ENCODE data around the gene AVL9. TPM values are rescaled to one million over a fixed set of nuclear protein-coding genes. Genes with fewer than 3 reads are reported as not detected.

The AVL9 gene
- total and polyA plus RNA-seq, 2 experiments from 2014 or later, result 14.0 to 55.7 TPM

- Histone ChIP-seq H3K9me2 (replicated peaks; ENCODE audit: insufficient read depth) (no peaks in the 10 kb centered on the region), H3K27ac (no peak overlapping the region), H3K4me2 (no peak overlapping the region), H3K9me3 (ENCODE audit: low read depth) (no peaks in the 10 kb centered on the region), H3K27me3 (no peaks in the 10 kb centered on the region), H2AFZ (no peak overlapping the region), H3K4me3 (no peak overlapping the region), H4K20me1 (ENCODE audit: insufficient read depth, poor library complexity, severe bottlenecking) (no peaks in the 10 kb centered on the region), H3K79me2 (no peaks in the 10 kb centered on the region), H3K4me1 (ENCODE audit: insufficient read depth) (peaks cover 4% of the 10 kb centered on the region), H3K36me3 (replicated peaks; ENCODE audit: insufficient read depth, low read depth) (peaks cover 7% of the 10 kb centered on the region)
- TF ChIP-seq EZH2 (IDR thresholded peaks at IDR 0.05; ENCODE audit: borderline replicate concordance) (no peak), CTCF (IDR thresholded peaks at IDR 0.05; ENCODE audit: poor library complexity) (no peak), EZH2phosphoT487 (IDR thresholded peaks at IDR 0.05; ENCODE audit: low read depth, severe bottlenecking, unreplicated experiment) (no peak)
- DNase-seq (ENCODE audit: low spot score), result no peak
- 91% methylated on average over 3 of the region's 3 CpGs for WGBS (ENCODE audit: low lambda C conversion rate, missing lambda C conversion rate)
Observed at GRCh38 chr7:32582036-32582435, 86.7 kb downstream of the AVL9 start.

GRCh38 chr7:32583791-32584190, 88.5 kb downstream of the AVL9 start:
- H3K36me3 ChIP-seq (replicated peaks; ENCODE audit: insufficient read depth, low read depth), result peaks cover 7% of the 10 kb centered on the region
- H3K79me2 ChIP-seq, result no peaks in the 10 kb centered on the region
- no peaks in the 10 kb centered on the region for H3K9me2 ChIP-seq (replicated peaks; ENCODE audit: insufficient read depth)
- 82% methylated on average over 4 of the region's 4 CpGs for WGBS (ENCODE audit: low lambda C conversion rate, missing lambda C conversion rate)
- no peaks in the 10 kb centered on the region for H3K27me3 ChIP-seq
- peaks cover 4% of the 10 kb centered on the region for H3K4me1 ChIP-seq (ENCODE audit: insufficient read depth)
- H3K9me3 ChIP-seq (ENCODE audit: low read depth), result no peaks in the 10 kb centered on the region
- H3K4me3 ChIP-seq, result no peak overlapping the region
- no peak overlapping the region for H3K27ac ChIP-seq
- H4K20me1 ChIP-seq (ENCODE audit: insufficient read depth, poor library complexity, severe bottlenecking), result no peaks in the 10 kb centered on the region
- no peak overlapping the region for H2AFZ ChIP-seq
- no peak for DNase-seq (ENCODE audit: low spot score)
- no peak for TF ChIP-seq CTCF (IDR thresholded peaks at IDR 0.05; ENCODE audit: poor library complexity)
- TF ChIP-seq EZH2 (IDR thresholded peaks at IDR 0.05; ENCODE audit: borderline replicate concordance), result no peak
- no peak for TF ChIP-seq EZH2phosphoT487 (IDR thresholded peaks at IDR 0.05; ENCODE audit: low read depth, severe bottlenecking, unreplicated experiment)
- no peak overlapping the region for H3K4me2 ChIP-seq

GRCh38 chr7:32586291-32587221, 91.3 kb downstream of the AVL9 start:
- Histone ChIP-seq H3K79me2 (no peaks in the 10 kb centered on the region), H3K4me1 (ENCODE audit: insufficient read depth) (peaks cover 4% of the 10 kb centered on the region), H3K4me3 (no peak overlapping the region), H3K27me3 (no peaks in the 10 kb centered on the region), H3K9me2 (replicated peaks; ENCODE audit: insufficient read depth) (no peaks in the 10 kb centered on the region), H4K20me1 (ENCODE audit: insufficient read depth, poor library complexity, severe bottlenecking) (no peaks in the 10 kb centered on the region), H3K4me2 (no peak overlapping the region), H2AFZ (no peak overlapping the region), H3K9me3 (ENCODE audit: low read depth) (no peaks in the 10 kb centered on the region), H3K27ac (peak overlapping the region; percentile 1), H3K36me3 (replicated peaks; ENCODE audit: insufficient read depth, low read depth) (peaks cover 7% of the 10 kb centered on the region)
- DNase-seq (ENCODE audit: low spot score), result no peak
- WGBS (ENCODE audit: low lambda C conversion rate, missing lambda C conversion rate), result 83% methylated on average over 5 of the region's 5 CpGs
- TF ChIP-seq CTCF (IDR thresholded peaks at IDR 0.05; ENCODE audit: poor library complexity) (no peak), EZH2phosphoT487 (IDR thresholded peaks at IDR 0.05; ENCODE audit: low read depth, severe bottlenecking, unreplicated experiment) (no peak), EZH2 (IDR thresholded peaks at IDR 0.05; ENCODE audit: borderline replicate concordance) (no peak)

All from hepatocyte (in vitro differentiated cells).